Spinal cord (tissue), 10 donors: ENCODE results near the gene SPTLC3. TPM values are rescaled to one million over a fixed set of nuclear protein-coding genes. Genes with fewer than 3 reads are reported as not detected.

ENCODE experiments used
- DNase-seq, 6 donors: peaks; one replicate each; pipeline versions ENCODE4 v3.0.0 to v3.0.0-alpha.2; 2013 to 2015; ENCODE audit warnings: low spot score in 6 of 6, low read depth in 4 of 6
- H3K27ac ChIP-seq: one replicate; pipeline ENCODE4 v1.5.1; 2013; ENCODE audit warnings: low read depth, low read length, control low read depth
- H3K27me3 ChIP-seq: one replicate; pipeline ENCODE4 v1.6.1; 2013; ENCODE audit warnings: low read length; ENCODE audit not compliant: control insufficient read depth, insufficient read depth
- H3K36me3 ChIP-seq: one replicate; pipeline ENCODE4 v1.6.1; 2013; ENCODE audit warnings: low read length; ENCODE audit not compliant: control insufficient read depth, insufficient read depth
- H3K4me1 ChIP-seq: one replicate; pipeline ENCODE4 v1.6.1; 2013; ENCODE audit warnings: low read length; ENCODE audit not compliant: control insufficient read depth, insufficient read depth
- H3K4me3 ChIP-seq: one replicate; pipeline ENCODE4 v1.5.1; 2013; ENCODE audit warnings: low read depth, low read length, control low read depth
- H3K9me3 ChIP-seq: one replicate; pipeline ENCODE4 v1.6.1; 2013; ENCODE audit warnings: low read length; ENCODE audit not compliant: control insufficient read depth, insufficient read depth
- WGBS: methylation state at CpG from one replicate; pipeline ENCODE4 v1.1.5; 2013; ENCODE audit warnings: missing lambda C conversion rate; ENCODE audit not compliant: insufficient coverage; 5-methylcytosine and 5-hydroxymethylcytosine counted together
- polyA plus RNA-seq, 2 donors: library from polyadenylated mRNA; unstranded; fragments of 120-200 nt; gene quantifications; one replicate each; pipeline ENCODE4 v1.2.1, GENCODE V29; 2013; ENCODE audit not compliant: insufficient read length in 2 of 2
- total RNA-seq, 2 donors: library from RNA; depleted of rRNA in 1 of 2; stranded (reverse); fragments of 120-200 nt in 1 of 2; fragments of >200 nt in 1 of 2; gene quantifications; one replicate each; pipeline versions ENCODE4 v1.2.3 to v1.2.4, GENCODE V29; 2013 to 2014
- donor health status: healthy.

SPTLC3 gene
- total and polyA plus RNA-seq, 4 donors, result 3.5 to 53.6 (median 20.0) TPM

GRCh38 chr20:13186043-13186774, 177.4 kb downstream of the SPTLC3 start:
- Histone ChIP-seq H3K27me3 (no peaks in the 10 kb centered on the region), H3K4me3 (no peak overlapping the region), H3K27ac (no peak overlapping the region), H3K4me1 (no peaks in the 10 kb centered on the region), H3K9me3 (no peaks in the 10 kb centered on the region), H3K36me3 (no peaks in the 10 kb centered on the region)
- no peak for DNase-seq
- no CpG with 5 or more reads among the region's 3 CpGs for WGBS

GRCh38 chr20:13187899-13188298, 179.1 kb downstream of the SPTLC3 start:
- DNase-seq, result no peak
- H3K27ac ChIP-seq, result no peak overlapping the region
- H3K36me3 ChIP-seq, result no peaks in the 10 kb centered on the region
- H3K9me3 ChIP-seq, result no peaks in the 10 kb centered on the region
- no peaks in the 10 kb centered on the region for H3K4me1 ChIP-seq
- no peak overlapping the region for H3K4me3 ChIP-seq
- H3K27me3 ChIP-seq, result no peaks in the 10 kb centered on the region
- WGBS, result no CpG with 5 or more reads among the region's 2 CpGs

- Histone ChIP-seq H3K9me3 (no peaks in the 10 kb centered on the region), H3K27me3 (no peaks in the 10 kb centered on the region), H3K27ac (no peak overlapping the region), H3K4me3 (no peak overlapping the region), H3K36me3 (no peaks in the 10 kb centered on the region), H3K4me1 (no peaks in the 10 kb centered on the region)
- 78% methylated on average over 1 of the region's 2 CpGs for WGBS
- no peak for DNase-seq
These were observed 190.5 kb downstream of the SPTLC3 start for GRCh38 chr20:13199279-13199678.

GRCh38 chr20:13200767-13201500, 192.2 kb downstream of the SPTLC3 start:
- H3K27me3 ChIP-seq, result peaks cover 3% of the 10 kb centered on the region
- no peak overlapping the region for H3K27ac ChIP-seq
- H3K4me1 ChIP-seq, result no peaks in the 10 kb centered on the region
- H3K4me3 ChIP-seq, result no peak overlapping the region
- 16% methylated on average over 4 of the region's 5 CpGs for WGBS
- peak in 2 of 6 donors; percentile 78 to 93 for DNase-seq
- H3K36me3 ChIP-seq, result no peaks in the 10 kb centered on the region
- no peaks in the 10 kb centered on the region for H3K9me3 ChIP-seq

GRCh38 chr20:13202565-13202964, 193.8 kb downstream of the SPTLC3 start:
- no peaks in the 10 kb centered on the region for H3K4me1 ChIP-seq
- 51% methylated on average over 4 of the region's 6 CpGs for WGBS
- H3K27me3 ChIP-seq, result peaks cover 5% of the 10 kb centered on the region
- DNase-seq, result peak in 1 of 6 donors; percentile 41
- H3K27ac ChIP-seq, result no peak overlapping the region
- no peaks in the 10 kb centered on the region for H3K36me3 ChIP-seq
- H3K4me3 ChIP-seq, result no peak overlapping the region
- no peaks in the 10 kb centered on the region for H3K9me3 ChIP-seq

- peaks cover 5% of the 10 kb centered on the region for H3K27me3 ChIP-seq
- DNase-seq, result no peak
- H3K4me3 ChIP-seq, result no peak overlapping the region
- H3K36me3 ChIP-seq, result no peaks in the 10 kb centered on the region
- no peak overlapping the region for H3K27ac ChIP-seq
- WGBS, result 74% methylated on average over 2 of the region's 4 CpGs
- no peaks in the 10 kb centered on the region for H3K9me3 ChIP-seq
- H3K4me1 ChIP-seq, result no peaks in the 10 kb centered on the region
These were observed 196.7 kb downstream of the SPTLC3 start for GRCh38 chr20:13205425-13205824.

GRCh38 chr20:13205848-13206434, 197.2 kb downstream of the SPTLC3 start:
- H3K27me3 ChIP-seq, result peaks cover 5% of the 10 kb centered on the region
- no peaks in the 10 kb centered on the region for H3K36me3 ChIP-seq
- H3K9me3 ChIP-seq, result no peaks in the 10 kb centered on the region
- no peak overlapping the region for H3K4me3 ChIP-seq
- no peaks in the 10 kb centered on the region for H3K4me1 ChIP-seq
- DNase-seq, result no peak
- 93% methylated on average over 3 of the region's 5 CpGs for WGBS
- H3K27ac ChIP-seq, result no peak overlapping the region

- no CpG with 5 or more reads among the region's 2 CpGs for WGBS
- Histone ChIP-seq H3K27ac (no peak overlapping the region), H3K9me3 (no peaks in the 10 kb centered on the region), H3K36me3 (no peaks in the 10 kb centered on the region), H3K4me3 (no peak overlapping the region), H3K27me3 (peaks cover 5% of the 10 kb centered on the region), H3K4me1 (no peaks in the 10 kb centered on the region)
- no peak for DNase-seq
These were observed 198.2 kb downstream of the SPTLC3 start for GRCh38 chr20:13207016-13207415.

- H3K4me1 ChIP-seq, result no peaks in the 10 kb centered on the region
- no peaks in the 10 kb centered on the region for H3K36me3 ChIP-seq
- H3K27me3 ChIP-seq, result peaks cover 13% of the 10 kb centered on the region
- no CpG with 5 or more reads among the region's 4 CpGs for WGBS
- no peak overlapping the region for H3K27ac ChIP-seq
- no peaks in the 10 kb centered on the region for H3K9me3 ChIP-seq
- H3K4me3 ChIP-seq, result no peak overlapping the region
- DNase-seq, result no peak
These were observed 203.3 kb downstream of the SPTLC3 start for GRCh38 chr20:13211956-13212618.
